B cell (primary cell): ENCODE measurements around the gene GALNT17. TPM values are rescaled to one million over a fixed set of nuclear protein-coding genes. Genes with fewer than 3 reads are reported as not detected.

ENCODE experiments used
- ATAC-seq: fragments of 200-7000 bp; cut with Tn5 transposase; one replicate; pipeline ENCODE4 v1.10.0; 2021; ENCODE audit warnings: low read depth, mild to moderate bottlenecking, moderate number of reproducible peaks, moderate library complexity
- CTCF ChIA-PET: fragments of 350-600 bp; sonication (Branson Sonifier 250); formaldehyde crosslinking; loops from one replicate; lab custom pipeline; 2021; ENCODE audit warnings: antibody characterized with exemption, inconsistent platforms; lab: Charles Lee
- POLR2A ChIA-PET: fragments of 350-600 bp; sonication (Branson Sonifier 250); formaldehyde crosslinking; loops from one replicate; lab custom pipeline; 2021; ENCODE audit warnings: antibody characterized with exemption; lab: Charles Lee
- DNase-seq: peaks from one replicate; pipeline ENCODE4 v3.0.0; 2013
- H2AFZ ChIP-seq: 2 replicates; pipeline ENCODE4 v1.6.1; 2012; ENCODE audit warnings: mild to moderate bottlenecking, low read depth, low read length; ENCODE audit not compliant: insufficient read depth, poor library complexity, severe bottlenecking
- H3K27ac ChIP-seq, 2 donors: 1 replicate in 1 of 2; 2 replicates in 1 of 2; pipeline ENCODE4 v1.5.1; 2012 to 2013; ENCODE audit warnings: low read length in 2 of 2, mild to moderate bottlenecking in 2 of 2, moderate library complexity in 1 of 2
- H3K27me3 ChIP-seq, 4 experiments: fragments of 200-600 bp in 1 of 4; sonication (generic) in 1 of 4; replicated peaks in 1 of 4; 1 replicate in 2 of 4; 2 replicates in 2 of 4; pipeline versions ENCODE4 v1.6.1 to v1.7.0; 2013 to 2016; ENCODE audit warnings: low read length in 3 of 4, mild to moderate bottlenecking in 2 of 4, mixed read lengths in 1 of 4, moderate library complexity in 1 of 4; ENCODE audit not compliant: insufficient read depth in 4 of 4, control insufficient read depth in 3 of 4; ENCODE audit errors: control extremely low read depth in 1 of 4
- H3K36me3 ChIP-seq, 2 experiments: replicated peaks in 1 of 2; 1 replicate in 1 of 2; 2 replicates in 1 of 2; pipeline versions ENCODE4 v1.6.1 to v1.7.1; 2013; ENCODE audit warnings: low read length in 1 of 2; ENCODE audit not compliant: insufficient read depth in 2 of 2, control insufficient read depth in 1 of 2; ENCODE audit errors: control extremely low read depth in 1 of 2, extremely low read depth in 1 of 2
- H3K4me1 ChIP-seq, 2 donors: fragments of 200-600 bp in 1 of 2; sonication (generic) in 1 of 2; 1 replicate in 1 of 2; 2 replicates in 1 of 2; pipeline versions ENCODE4 v1.5.1 to v1.6.1; 2013 to 2017; ENCODE audit warnings: low read length in 2 of 2; ENCODE audit not compliant: control insufficient read depth in 2 of 2, insufficient read depth in 2 of 2
- H3K4me2 ChIP-seq: replicated peaks from 2 replicates; pipeline ENCODE3; 2012; ENCODE audit warnings: mild to moderate bottlenecking, low read depth, low read length; ENCODE audit not compliant: poor library complexity, severe bottlenecking
- H3K4me3 ChIP-seq, 5 experiments: fragments of 200-600 bp in 1 of 5; sonication (generic) in 1 of 5; 1 replicate in 3 of 5; 2 replicates in 2 of 5; pipeline versions ENCODE4 v1.5.1 to v1.7.0; 2011 to 2016; ENCODE audit warnings: low read length in 4 of 5, mild to moderate bottlenecking in 4 of 5, low read depth in 2 of 5, control low read depth in 1 of 5, moderate library complexity in 1 of 5; ENCODE audit not compliant: insufficient read depth in 1 of 5; ENCODE audit errors: control extremely low read depth in 1 of 5, extremely low read depth in 1 of 5
- H3K79me2 ChIP-seq: fragments of 200-600 bp; sonication (generic); one replicate; pipeline ENCODE4 v1.6.0; 2016; ENCODE audit warnings: low read length; ENCODE audit not compliant: control insufficient read depth, insufficient read depth
- H3K9ac ChIP-seq: fragments of 200-600 bp; sonication (generic); 2 replicates; pipeline ENCODE4 v1.6.1; 2017; ENCODE audit warnings: mild to moderate bottlenecking, low read length, moderate library complexity
- H3K9me3 ChIP-seq, 3 donors: one replicate each; pipeline versions ENCODE4 v1.6.1 to v1.7.1; 2013; ENCODE audit warnings: low read length in 2 of 3; ENCODE audit not compliant: control insufficient read depth in 2 of 3, insufficient read depth in 1 of 3; ENCODE audit errors: control extremely low read depth in 1 of 3
- H4K20me1 ChIP-seq: 2 replicates; pipeline ENCODE4 v1.6.0; 2012; ENCODE audit warnings: mild to moderate bottlenecking, low read length; ENCODE audit not compliant: insufficient read depth, control insufficient read depth, poor library complexity, severe bottlenecking
- H3K27ac Mint-ChIP-seq: one replicate; pipeline ENCODE4 v1.8.0; 2021; ENCODE audit warnings: mixed read lengths
- H3K27me3 Mint-ChIP-seq: one replicate; pipeline ENCODE4 v1.8.0; 2021; ENCODE audit warnings: mixed read lengths
- H3K4me1 Mint-ChIP-seq: one replicate; pipeline ENCODE4 v1.8.0; 2021; ENCODE audit warnings: mixed read lengths
- H3K4me3 Mint-ChIP-seq: one replicate; pipeline ENCODE4 v1.8.0; 2021; ENCODE audit warnings: mixed read lengths
- H3K9me3 Mint-ChIP-seq: one replicate; pipeline ENCODE4 v1.8.0; 2022; ENCODE audit warnings: mixed read lengths; ENCODE audit not compliant: insufficient read depth
- EZH2 ChIP-seq: IDR thresholded peaks from 2 replicates; pipeline ENCODE4 v1.6.1; 2012; ENCODE audit warnings: borderline replicate concordance, low read depth, mild to moderate bottlenecking, moderate library complexity, low read length; ENCODE audit not compliant: insufficient read depth, poor library complexity, severe bottlenecking
- WGBS: methylation state at CpG from one replicate; pipeline ENCODE4 v1.1.5; 2013; ENCODE audit warnings: missing lambda C conversion rate; ENCODE audit not compliant: insufficient coverage; 5-methylcytosine and 5-hydroxymethylcytosine counted together
- intact Hi-C: fragments of 100-400 bp; cut with micrococcal nuclease; formaldehyde crosslinking; loops from one replicate; pipeline ENCODE4 v1.10.0; 2022
- polyA plus RNA-seq: library from polyadenylated mRNA; depleted of rRNA; stranded (reverse); fragments of >200 nt; gene quantifications from 2 replicates; pipeline ENCODE4 v1.2.3, GENCODE V29; 2012
- total RNA-seq, 2 donors: library from RNA; stranded (reverse); fragments of 120-200 nt in 1 of 2; gene quantifications; 1 replicate in 1 of 2; 2 replicates in 1 of 2; pipeline versions ENCODE4 v1.2.3 to v1.2.4, GENCODE V29; 2013 to 2022
- TF ChIP-seq, protein P1 (sequence below): fragments of 200-600 bp; IDR thresholded peaks from one replicate; pipeline ENCODE4 v1.8.0; 2022; ENCODE audit warnings: antibody characterized with exemption, mild to moderate bottlenecking

Gene GALNT17
- total and polyA plus RNA-seq, 2 donors (not counting 1 experiment from before 2014, with no cell fraction given): not detected

DNA sequence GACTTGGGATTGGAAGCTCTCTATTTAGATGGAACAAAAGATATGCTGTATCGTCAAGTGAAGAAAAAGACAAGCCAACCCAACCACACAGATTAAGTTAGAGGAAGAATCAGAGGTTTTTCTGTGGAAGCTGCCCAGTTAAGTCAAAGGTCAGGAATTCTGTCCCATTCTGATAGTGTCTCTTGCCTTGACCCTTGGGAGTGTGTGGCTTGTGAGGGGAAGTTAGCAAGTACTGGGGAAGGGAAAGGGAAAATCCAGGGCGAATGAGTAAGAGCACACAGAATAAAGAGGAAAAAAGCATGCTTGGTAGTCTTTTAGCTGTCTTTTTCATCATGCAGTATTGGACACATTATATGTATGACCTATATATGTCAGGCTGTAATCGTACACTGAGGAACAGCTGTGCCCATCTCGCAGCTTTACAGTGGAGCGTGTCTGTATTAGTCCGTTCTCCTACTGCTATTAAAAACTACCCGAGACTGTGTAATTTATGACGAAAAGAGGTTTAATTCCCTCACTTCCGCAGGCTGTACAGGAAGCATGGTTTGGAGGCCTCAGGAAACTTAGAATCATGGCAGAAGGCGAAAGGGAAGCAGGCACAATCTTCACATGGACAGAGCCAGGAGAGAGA lies 197.2 kb downstream of the GALNT17 start:
- POLR2A ChIA-PET: no interaction called here
- no peaks in the 10 kb centered on the region for H3K79me2 ChIP-seq
- Mint-ChIP-seq H3K27me3 (no peaks in the 10 kb centered on the region), H3K4me1 (no peaks in the 10 kb centered on the region), H3K4me3 (no peak overlapping the region), H3K9me3 (peaks cover 7% of the 10 kb centered on the region), H3K27ac (no peak overlapping the region)
- DNase-seq: no peak
- no peak for ATAC-seq
- no peaks in the 10 kb centered on the region for H3K36me3 ChIP-seq
- H3K4me1 ChIP-seq: no peaks in the 10 kb centered on the region
- H3K27ac ChIP-seq: no peak overlapping the region
- H3K4me3 ChIP-seq: no peak overlapping the region
- TF ChIP-seq, protein P1, sequence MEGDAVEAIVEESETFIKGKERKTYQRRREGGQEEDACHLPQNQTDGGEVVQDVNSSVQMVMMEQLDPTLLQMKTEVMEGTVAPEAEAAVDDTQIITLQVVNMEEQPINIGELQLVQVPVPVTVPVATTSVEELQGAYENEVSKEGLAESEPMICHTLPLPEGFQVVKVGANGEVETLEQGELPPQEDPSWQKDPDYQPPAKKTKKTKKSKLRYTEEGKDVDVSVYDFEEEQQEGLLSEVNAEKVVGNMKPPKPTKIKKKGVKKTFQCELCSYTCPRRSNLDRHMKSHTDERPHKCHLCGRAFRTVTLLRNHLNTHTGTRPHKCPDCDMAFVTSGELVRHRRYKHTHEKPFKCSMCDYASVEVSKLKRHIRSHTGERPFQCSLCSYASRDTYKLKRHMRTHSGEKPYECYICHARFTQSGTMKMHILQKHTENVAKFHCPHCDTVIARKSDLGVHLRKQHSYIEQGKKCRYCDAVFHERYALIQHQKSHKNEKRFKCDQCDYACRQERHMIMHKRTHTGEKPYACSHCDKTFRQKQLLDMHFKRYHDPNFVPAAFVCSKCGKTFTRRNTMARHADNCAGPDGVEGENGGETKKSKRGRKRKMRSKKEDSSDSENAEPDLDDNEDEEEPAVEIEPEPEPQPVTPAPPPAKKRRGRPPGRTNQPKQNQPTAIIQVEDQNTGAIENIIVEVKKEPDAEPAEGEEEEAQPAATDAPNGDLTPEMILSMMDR: no peak
- no peak for TF ChIP-seq EZH2
- peaks cover 0 to 4% (median 0%) of the 10 kb centered on the region in 3 donors for H3K9me3 ChIP-seq
- intact Hi-C loops: no loop called here
- no peak overlapping the region for H2AFZ ChIP-seq
- no peaks in the 10 kb centered on the region for H3K27me3 ChIP-seq
- no peaks in the 10 kb centered on the region for H4K20me1 ChIP-seq
- H3K4me2 ChIP-seq: no peak overlapping the region
- WGBS: 30% methylated on average over 2 of the region's 10 CpGs
- CTCF ChIA-PET: interaction anchor here (0.9 kb wide), 1 partner anchor 16 kb away, joined by 3 read pairs; no protein-coding TSS in a partner anchor
- no peak overlapping the region for H3K9ac ChIP-seq

DNA sequence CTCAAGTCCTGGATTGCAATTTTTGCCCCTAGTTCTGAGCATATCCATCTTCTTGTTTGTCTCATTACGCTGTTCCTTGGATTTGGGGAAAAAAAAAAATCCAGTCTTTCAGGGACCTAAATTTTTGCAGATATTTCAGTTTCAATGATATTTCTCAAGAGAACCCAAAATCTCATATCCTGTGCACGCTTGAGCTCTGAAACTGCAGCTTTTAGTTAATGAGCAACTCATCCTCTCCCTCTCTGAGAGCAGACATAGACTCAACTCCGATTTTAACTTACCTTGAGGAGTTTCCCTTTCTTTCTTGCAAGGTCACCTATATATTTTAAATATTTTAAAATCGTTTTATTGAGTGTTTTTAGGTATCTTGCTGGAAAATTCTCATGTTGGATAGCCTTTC lies 200.3 kb downstream of the GALNT17 start:
- Histone ChIP-seq H3K9ac (no peak overlapping the region), H3K4me1 (no peaks in the 10 kb centered on the region), H3K4me3 (no peak overlapping the region), H3K9me3 (peaks cover 0 to 4% (median 0%) of the 10 kb centered on the region in 3 donors), H3K79me2 (no peaks in the 10 kb centered on the region), H2AFZ (no peak overlapping the region), H3K36me3 (no peaks in the 10 kb centered on the region), H3K27me3 (no peaks in the 10 kb centered on the region), H3K27ac (no peak overlapping the region), H3K4me2 (no peak overlapping the region), H4K20me1 (no peaks in the 10 kb centered on the region)
- H3K4me1 Mint-ChIP-seq: no peaks in the 10 kb centered on the region
- H3K4me3 Mint-ChIP-seq: no peak overlapping the region
- H3K27ac Mint-ChIP-seq: no peak overlapping the region
- H3K27me3 Mint-ChIP-seq: no peaks in the 10 kb centered on the region
- TF ChIP-seq, protein P1: no peak
- no peak for TF ChIP-seq EZH2
- ChIA-PET POLR2A (no interaction called here), CTCF (no interaction called here)
- ATAC-seq: no peak
- peaks cover 11% of the 10 kb centered on the region for H3K9me3 Mint-ChIP-seq
- DNase-seq: no peak
- 71% methylated on average over 1 of the region's 4 CpGs for WGBS
- intact Hi-C loops: no loop called here
